ENCODE results near the gene ITGA6. TPM values are rescaled to one million over a fixed set of nuclear protein-coding genes. Genes with fewer than 3 reads are reported as not detected.

ITGA6 gene
- total RNA-seq, 4 donors from 2014 or later = 34.8 to 66.6 (median 52.7) TPM

GRCh38 chr2:172455121-172455515 is 27.7 kb downstream of the ITGA6 start:
- DNase-seq = no peak
- Histone ChIP-seq H3K27ac (no peak overlapping the region), H3K9me3 (no peaks in the 10 kb centered on the region), H3K27me3 (no peaks in the 10 kb centered on the region), H3K4me1 (peaks cover 17 to 18% of the 10 kb centered on the region in 2 donors), H3K4me3 (replicated peaks in 1 of 3) (no peak overlapping the region), H3K36me3 (no peaks in the 10 kb centered on the region)
- TF ChIP-seq CTCF (IDR thresholded peaks at IDR 0.05) = no peak
- 35 to 42% methylated on average over 4 of the region's 4 CpGs for WGBS, 2 donors
- intact Hi-C loops (cut with DNase I) = no loop called here

GRCh38 chr2:172456002-172456401 is 28.6 kb downstream of the ITGA6 start:
- 30 to 50% methylated on average over 4 of the region's 4 CpGs for WGBS, 2 donors
- no peak overlapping the region for H3K27ac ChIP-seq
- DNase-seq = peak; percentile 36 to 55

GRCh38 chr2:172457536-172457935 is 30.1 kb downstream of the ITGA6 start:
- H3K9me3 ChIP-seq = no peaks in the 10 kb centered on the region
- no peaks in the 10 kb centered on the region for H3K27me3 ChIP-seq
- peaks cover 18 to 26% of the 10 kb centered on the region in 2 donors for H3K4me1 ChIP-seq
- intact Hi-C loops (cut with DNase I) = no loop called here
- no peaks in the 10 kb centered on the region for H3K36me3 ChIP-seq
- WGBS, 2 donors = 85 to 86% methylated on average over 4 of the region's 4 CpGs
- TF ChIP-seq POLR2A (IDR thresholded peaks at IDR 0.05) (no peak), CTCF (IDR thresholded peaks at IDR 0.05) (no peak)
- no peak overlapping the region for H3K4me3 ChIP-seq (replicated peaks in 1 of 3)
- no peak overlapping the region for H3K27ac ChIP-seq
- no peak for DNase-seq

More at GRCh38 chr2:172456002-172456401, 28.6 kb downstream of the ITGA6 start:
- no peaks in the 10 kb centered on the region for H3K27me3 ChIP-seq
- no peak overlapping the region for H3K4me3 ChIP-seq (replicated peaks in 1 of 3)
- intact Hi-C loops (cut with DNase I) = no loop called here
- no peaks in the 10 kb centered on the region for H3K9me3 ChIP-seq
- TF ChIP-seq CTCF (IDR thresholded peaks at IDR 0.05) (peak in 1 of 6 experiments; percentile 5), POLR2A (IDR thresholded peaks at IDR 0.05) (no peak)
- no peaks in the 10 kb centered on the region for H3K36me3 ChIP-seq
- peaks cover 17 to 18% of the 10 kb centered on the region in 2 donors for H3K4me1 ChIP-seq

GRCh38 chr2:172458561-172459124 is 31.3 kb downstream of the ITGA6 start:
- Histone ChIP-seq H3K4me3 (replicated peaks in 1 of 3) (no peak overlapping the region), H3K4me1 (peaks cover 18 to 29% of the 10 kb centered on the region in 2 donors), H3K9me3 (no peaks in the 10 kb centered on the region), H3K27me3 (no peaks in the 10 kb centered on the region), H3K27ac (no peak overlapping the region), H3K36me3 (no peaks in the 10 kb centered on the region)
- no peak for DNase-seq
- WGBS, 2 donors = 73 to 84% methylated on average over 4 of the region's 4 CpGs
- TF ChIP-seq POLR2A (IDR thresholded peaks at IDR 0.05) (no peak), CTCF (IDR thresholded peaks at IDR 0.05) (no peak)
- intact Hi-C loops (cut with DNase I) = no loop called here

GRCh38 chr2:172460780-172461201 is 33.4 kb downstream of the ITGA6 start:
- H3K27me3 ChIP-seq = no peaks in the 10 kb centered on the region
- H3K36me3 ChIP-seq = no peaks in the 10 kb centered on the region
- intact Hi-C loops (cut with DNase I) = no loop called here
- peaks cover 16 to 30% of the 10 kb centered on the region in 2 donors for H3K4me1 ChIP-seq
- no peak overlapping the region for H3K27ac ChIP-seq
- whole genome bisulfite sequencing, 2 donors = 67 to 76% methylated on average over 1 of the region's 1 CpG
- DNase-seq = no peak
- no peak overlapping the region for H3K4me3 ChIP-seq (replicated peaks in 1 of 3)
- H3K9me3 ChIP-seq = no peaks in the 10 kb centered on the region
- no peak for TF ChIP-seq CTCF (IDR thresholded peaks at IDR 0.05)
- TF ChIP-seq POLR2A (IDR thresholded peaks at IDR 0.05) = no peak

Data from thyroid gland (tissue), 4 donors.